Right lobe of liver (tissue), 6 donors: Measurements from ENCODE around the gene NDUFAF3. TPM values are rescaled to one million over a fixed set of nuclear protein-coding genes. Genes with fewer than 3 reads are reported as not detected.

Experiments
- ATAC-seq, 4 donors: fragments of 200-7000 bp; cut with Tn5 transposase; one replicate each; pipeline ENCODE4 v1.9.1; 2020; ENCODE audit warnings: mild to moderate bottlenecking in 4 of 4, moderate library complexity in 4 of 4
- DNase-seq, 3 donors: peaks; one replicate each; pipeline ENCODE4 v3.0.0-alpha.2; 2020
- H3K27ac ChIP-seq, 3 donors: fragments of 200-600 bp; one replicate each; pipeline ENCODE4 v1.8.0; 2022
- H3K27me3 ChIP-seq, 2 donors: fragments of 200-600 bp; one replicate each; pipeline ENCODE4 v1.8.0; 2022
- H3K36me3 ChIP-seq, 4 donors: fragments of 200-600 bp; sonication (generic) in 1 of 4; one replicate each; pipeline versions ENCODE4 v1.5.1 to v1.8.0; 2017 to 2022; ENCODE audit warnings: control low read depth in 1 of 4
- H3K4me1 ChIP-seq, 4 donors: fragments of 200-600 bp; sonication (generic) in 1 of 4; one replicate each; pipeline versions ENCODE4 v1.5.1 to v1.8.0; 2017 to 2022; ENCODE audit warnings: control low read depth in 1 of 4
- H3K4me3 ChIP-seq, 3 donors: fragments of 200-600 bp; one replicate each; pipeline ENCODE4 v1.8.0; 2022
- H3K9me3 ChIP-seq, 4 donors: fragments of 200-600 bp; sonication (generic) in 1 of 4; one replicate each; pipeline versions ENCODE4 v1.5.1 to v1.8.0; 2017 to 2022; ENCODE audit warnings: control low read depth in 1 of 4
- POLR2A ChIP-seq: fragments of 450-650 bp; IDR thresholded peaks from one replicate; pipeline ENCODE4 v1.6.1; 2017; ENCODE audit warnings: antibody characterized with exemption, mild to moderate bottlenecking
- WGBS: methylation state at CpG from one replicate; pipeline ENCODE4 v1.1.6; 2018; ENCODE audit warnings: low coverage, low lambda C conversion rate; ENCODE audit not compliant: insufficient coverage; ENCODE audit errors: missing lambda C conversion rate; 5-methylcytosine and 5-hydroxymethylcytosine counted together
- intact Hi-C, 2 donors: fragments of 100-400 bp; cut with DNase I; formaldehyde crosslinking; loops; one replicate each; pipeline versions ENCODE4 v1.11.2 to v1.14.1; 2022
- total RNA-seq, 6 experiments: library from RNA; depleted of rRNA in 2 of 6; stranded (reverse); fragments of >200 nt in 2 of 6; fragmentation: NEBNext Ultra II Directional in 3 of 6; extraction: Animal tissue kit (Norgen Biotek cat#: 25700) in 3 of 6; gene quantifications; one replicate each; pipeline versions ENCODE4 v1.1.0 to v1.2.4, GENCODE V29; 2016 to 2023
- TF ChIP-seq, protein P1 (sequence below), 4 donors: fragments of 200-600 bp in 3 of 4; fragments of 450-650 bp in 1 of 4; IDR thresholded peaks; one replicate each; pipeline versions ENCODE4 v1.5.1 to v1.8.0; 2016 to 2022; ENCODE audit warnings: antibody characterized with exemption in 4 of 4, mild to moderate bottlenecking in 2 of 4
- donor health status: DM: no; HTN: yes; CAD: no.
- donor health status: DM: no; HTN: no; CAD: no.
- donor health status: DM: no; HTN: no; CAD: no.
- donor health status: DM: no; HTN: yes; CAD: no.
- donor health status: DM: no; HTN: yes; CAD: no.

The NDUFAF3 gene
- total RNA-seq, 6 experiments from 2014 or later: 39.2 to 100 (median 44.8) TPM

DNA sequence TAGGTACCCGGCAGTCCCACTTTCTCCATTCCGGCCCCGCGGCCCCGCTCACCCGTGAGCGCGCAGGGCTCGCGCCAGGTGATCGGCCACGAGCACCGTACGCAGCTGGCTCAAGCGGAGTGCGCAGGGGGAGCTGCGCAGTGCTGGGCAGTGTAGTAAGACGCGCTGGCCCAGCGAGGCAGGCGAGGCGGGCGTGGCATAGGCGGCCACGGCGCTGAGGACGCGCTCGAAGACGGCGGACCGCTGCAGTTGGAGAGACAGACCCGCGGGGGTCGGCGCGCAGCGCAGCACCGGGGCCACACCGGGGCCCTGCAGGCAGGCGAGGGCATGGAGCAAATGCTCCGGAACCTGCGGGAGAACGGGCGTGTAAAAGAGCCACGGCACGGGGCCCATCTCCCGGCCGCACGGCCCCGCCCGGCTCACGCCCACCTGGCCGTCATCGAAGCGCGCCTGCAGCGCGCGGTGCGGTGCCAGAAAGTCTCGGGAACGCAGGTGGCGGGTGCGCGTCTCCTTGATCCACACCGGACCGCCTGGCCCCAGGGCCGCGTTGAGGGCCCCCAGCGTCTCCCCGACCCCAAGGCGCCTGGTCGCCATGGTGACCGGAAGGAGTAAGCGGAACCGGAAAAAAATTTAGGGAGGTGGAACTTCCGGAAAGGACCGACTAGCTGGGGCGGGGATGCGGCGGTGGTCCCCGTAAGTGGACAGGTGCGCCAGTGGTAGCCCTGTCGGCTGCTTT, 3.8 kb upstream of the NDUFAF3 start, which contains the start of gene DALRD3:
DALRD3 (minus strand) TSS at position 610 of the 736 bp plus-strand sequence; CDS start at position 594, 16 bp downstream.
- Histone ChIP-seq H3K4me3 (peak within 1 kb of the TSS; percentile 88 to 91 (median 89)), H3K27ac (peak within 1 kb of the TSS in 1 of 3 donors; percentile 65), H3K4me1 (peaks cover 0 to 29% (median 11%) of the 10 kb centered on the region in 4 donors), H3K27me3 (no peaks in the 10 kb centered on the region), H3K36me3 (peaks cover 0 to 24% (median 10%) of the 10 kb centered on the region in 4 donors), H3K9me3 (no peaks in the 10 kb centered on the region)
- intact Hi-C loops: no loop called here
- peak; percentile 35 for TF ChIP-seq POLR2A
- TF ChIP-seq, protein P1, sequence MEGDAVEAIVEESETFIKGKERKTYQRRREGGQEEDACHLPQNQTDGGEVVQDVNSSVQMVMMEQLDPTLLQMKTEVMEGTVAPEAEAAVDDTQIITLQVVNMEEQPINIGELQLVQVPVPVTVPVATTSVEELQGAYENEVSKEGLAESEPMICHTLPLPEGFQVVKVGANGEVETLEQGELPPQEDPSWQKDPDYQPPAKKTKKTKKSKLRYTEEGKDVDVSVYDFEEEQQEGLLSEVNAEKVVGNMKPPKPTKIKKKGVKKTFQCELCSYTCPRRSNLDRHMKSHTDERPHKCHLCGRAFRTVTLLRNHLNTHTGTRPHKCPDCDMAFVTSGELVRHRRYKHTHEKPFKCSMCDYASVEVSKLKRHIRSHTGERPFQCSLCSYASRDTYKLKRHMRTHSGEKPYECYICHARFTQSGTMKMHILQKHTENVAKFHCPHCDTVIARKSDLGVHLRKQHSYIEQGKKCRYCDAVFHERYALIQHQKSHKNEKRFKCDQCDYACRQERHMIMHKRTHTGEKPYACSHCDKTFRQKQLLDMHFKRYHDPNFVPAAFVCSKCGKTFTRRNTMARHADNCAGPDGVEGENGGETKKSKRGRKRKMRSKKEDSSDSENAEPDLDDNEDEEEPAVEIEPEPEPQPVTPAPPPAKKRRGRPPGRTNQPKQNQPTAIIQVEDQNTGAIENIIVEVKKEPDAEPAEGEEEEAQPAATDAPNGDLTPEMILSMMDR (IDR thresholded peaks at IDR 0.05): no peak
- peak in 3 of 4 donors; percentile 1 to 8 (median 2) for ATAC-seq
- WGBS: under 1% methylated on average over 24 of the region's 85 CpGs
- DNase-seq: peak; percentile 73 to 79 (median 75)

DNA sequence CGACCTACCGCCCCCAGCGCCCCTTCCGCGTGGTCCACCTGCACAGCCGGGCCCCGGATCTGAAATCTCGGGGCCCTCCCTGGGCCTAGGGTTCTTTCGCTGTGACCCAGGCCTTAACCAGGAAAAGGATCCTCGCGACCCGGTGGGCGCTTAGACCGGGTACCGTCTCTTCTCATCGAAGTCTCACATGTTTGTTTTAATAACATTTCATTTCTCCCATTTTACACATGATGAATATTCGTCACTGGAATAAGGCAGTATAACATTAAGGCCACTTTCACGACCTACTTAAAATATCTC, 3.3 kb upstream of the NDUFAF3 start:
- intact Hi-C loops: no loop called here
- TF ChIP-seq POLR2A: no peak
- TF ChIP-seq, protein P1 (IDR thresholded peaks at IDR 0.05): no peak
- DNase-seq (no peak), ATAC-seq (no peak)
- 2% methylated on average over 16 of the region's 18 CpGs for WGBS
- H3K4me3 ChIP-seq: peak overlapping the region; percentile 88 to 91 (median 89)
- no peaks in the 10 kb centered on the region for H3K27me3 ChIP-seq
- H3K36me3 ChIP-seq: peaks cover 0 to 29% (median 10%) of the 10 kb centered on the region in 4 donors
- H3K4me1 ChIP-seq: peaks cover 0 to 31% (median 11%) of the 10 kb centered on the region in 4 donors
- H3K9me3 ChIP-seq: no peaks in the 10 kb centered on the region
- H3K27ac ChIP-seq: peak overlapping the region in 1 of 3 donors; percentile 65

DNA sequence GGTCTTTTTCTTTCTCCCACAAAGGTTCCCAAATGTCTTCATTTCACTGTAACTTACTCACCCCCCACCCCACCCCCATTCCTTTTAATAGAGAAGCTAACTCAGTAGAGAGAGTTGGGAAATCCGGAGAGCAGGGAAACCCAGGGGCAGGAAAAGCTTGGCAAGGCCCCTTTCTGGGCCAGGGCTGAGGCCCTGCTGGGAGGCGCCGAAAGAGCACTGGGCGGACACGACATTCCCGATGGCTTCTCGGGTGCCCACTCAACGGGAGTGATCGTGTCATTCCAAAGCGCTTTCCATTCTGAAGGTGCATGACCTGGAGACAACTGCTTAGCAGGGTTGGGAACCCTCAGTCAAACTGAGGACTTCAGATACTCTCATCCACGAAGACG, 2.0 kb upstream of the NDUFAF3 start:
- intact Hi-C loops: no loop called here
- Histone ChIP-seq H3K36me3 (peaks cover 0 to 32% (median 12%) of the 10 kb centered on the region in 4 donors), H3K27me3 (no peaks in the 10 kb centered on the region), H3K4me1 (peaks cover 0 to 31% (median 11%) of the 10 kb centered on the region in 4 donors), H3K4me3 (peak overlapping the region; percentile 92 to 99 (median 97)), H3K9me3 (no peaks in the 10 kb centered on the region), H3K27ac (peak overlapping the region; percentile 82 to 100 (median 99))
- 20% methylated on average over 12 of the region's 12 CpGs for WGBS
- TF ChIP-seq, protein P1 (IDR thresholded peaks at IDR 0.05): no peak
- TF ChIP-seq POLR2A: no peak
- DNase-seq (peak in 1 of 3 donors; percentile 52), ATAC-seq (no peak)

DNA sequence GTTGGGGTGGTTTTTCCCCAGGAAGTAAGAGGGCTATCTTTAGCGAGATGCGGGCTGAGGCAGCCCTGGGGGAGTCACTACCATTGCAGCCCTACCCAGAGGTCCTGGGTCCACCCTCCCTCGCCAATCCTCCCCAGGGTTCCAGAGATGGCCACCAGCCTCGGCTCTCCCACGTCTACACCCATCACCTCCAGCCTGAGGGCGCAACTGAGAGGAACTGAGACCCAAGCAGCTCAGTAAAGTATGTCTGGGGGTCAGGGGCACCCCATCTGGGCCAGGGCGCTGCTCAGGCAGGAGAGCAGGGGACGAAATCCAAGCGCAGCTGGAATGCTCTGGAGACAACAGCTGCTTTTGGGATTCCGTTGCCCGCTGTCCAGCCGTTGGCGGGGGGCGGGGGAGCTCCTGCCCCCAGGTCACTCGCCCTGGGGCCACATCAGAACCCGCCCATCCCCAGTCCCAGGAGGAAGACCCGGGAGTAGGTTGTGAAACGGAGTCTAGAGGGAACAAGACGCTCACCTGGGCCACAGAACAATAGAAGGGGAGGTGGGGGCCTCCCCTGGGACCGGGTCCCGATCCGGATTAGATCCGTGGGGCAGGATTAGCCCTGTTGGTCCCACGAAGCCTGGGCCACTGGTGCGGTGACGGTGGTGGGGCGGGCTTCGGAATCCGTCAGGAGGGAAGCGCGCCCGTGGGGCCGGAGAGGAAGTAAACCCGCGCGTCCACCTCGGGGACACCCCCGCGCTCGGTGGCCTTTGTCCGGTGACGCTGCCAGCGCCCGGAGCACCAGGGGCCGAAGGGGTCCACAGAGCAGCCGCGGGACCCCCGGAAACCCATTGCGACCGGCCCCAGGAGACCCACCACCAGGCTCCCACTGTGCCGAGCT, 1.4 kb upstream of the NDUFAF3 start:
- peak; percentile 74 to 82 (median 79) for DNase-seq
- H3K9me3 ChIP-seq: no peaks in the 10 kb centered on the region
- peaks cover 0 to 31% (median 11%) of the 10 kb centered on the region in 4 donors for H3K4me1 ChIP-seq
- H3K27me3 ChIP-seq: no peaks in the 10 kb centered on the region
- 0% methylated on average over 5 of the region's 51 CpGs for WGBS
- peak overlapping the region; percentile 92 to 99 (median 97) for H3K4me3 ChIP-seq
- peak; percentile 19 to 33 (median 23) for ATAC-seq
- peak overlapping the region; percentile 82 to 100 (median 99) for H3K27ac ChIP-seq
- TF ChIP-seq, protein P1 (IDR thresholded peaks at IDR 0.05): no peak
- TF ChIP-seq POLR2A: no peak
- H3K36me3 ChIP-seq: peaks cover 0 to 32% (median 12%) of the 10 kb centered on the region in 4 donors
- intact Hi-C loops: no loop called here
